Effector memory CD8-positive, alpha-beta T cell (primary cell): ENCODE data around the gene ATP6V0B.

ENCODE experiments used
- ATAC-seq: fragments of 150-1000 bp; cut with Tn5 transposase; replicated peaks from 2 replicates; pipeline ENCODE4 v1.10.0; 2021; ENCODE audit warnings: mild to moderate bottlenecking, moderate library complexity
- DNase-seq, 3 experiments: peaks; one replicate each; pipeline ENCODE4 v3.0.0; 2021
- H3K27ac Mint-ChIP-seq, 2 donors: one replicate each; pipeline ENCODE4 v1.8.0; 2022; ENCODE audit warnings: mild to moderate bottlenecking in 2 of 2, mixed read lengths in 2 of 2, moderate library complexity in 2 of 2
- H3K27me3 Mint-ChIP-seq, 2 donors: one replicate each; pipeline ENCODE4 v1.8.0; 2022; ENCODE audit warnings: mixed read lengths in 2 of 2
- H3K36me3 Mint-ChIP-seq: one replicate; pipeline ENCODE4 v1.8.0; 2022; ENCODE audit warnings: mild to moderate bottlenecking, moderate library complexity, mixed read lengths; ENCODE audit not compliant: insufficient read depth
- H3K4me1 Mint-ChIP-seq, 2 donors: one replicate each; pipeline ENCODE4 v1.8.0; 2022; ENCODE audit warnings: low read depth in 2 of 2, mixed read lengths in 2 of 2
- H3K4me3 Mint-ChIP-seq, 2 donors: one replicate each; pipeline ENCODE4 v1.8.0; 2022; ENCODE audit warnings: mild to moderate bottlenecking in 2 of 2, mixed read lengths in 2 of 2, moderate library complexity in 2 of 2
- H3K9me3 Mint-ChIP-seq, 2 donors: one replicate each; pipeline ENCODE4 v1.8.0; 2022; ENCODE audit warnings: mixed read lengths in 2 of 2

ATP6V0B gene

GRCh38 chr1:43951021-43951985 lies 23.5 kb upstream of the ATP6V0B start:
- no peaks in the 10 kb centered on the region for H3K27me3 Mint-ChIP-seq
- peaks cover 3% of the 10 kb centered on the region for H3K36me3 Mint-ChIP-seq
- H3K4me1 Mint-ChIP-seq: peaks cover 26 to 49% of the 10 kb centered on the region in 2 donors
- DNase-seq (no peak), ATAC-seq (no peak)
- H3K4me3 Mint-ChIP-seq: no peak overlapping the region
- H3K27ac Mint-ChIP-seq: no peak overlapping the region
- no peaks in the 10 kb centered on the region for H3K9me3 Mint-ChIP-seq

GRCh38 chr1:43952731-43953346 lies 21.9 kb upstream of the ATP6V0B start:
- no peaks in the 10 kb centered on the region for H3K9me3 Mint-ChIP-seq
- no peak for DNase-seq
- H3K36me3 Mint-ChIP-seq: peaks cover 3% of the 10 kb centered on the region
- ATAC-seq: no peak
- H3K27ac Mint-ChIP-seq: no peak overlapping the region
- H3K4me1 Mint-ChIP-seq: peaks cover 20 to 36% of the 10 kb centered on the region in 2 donors
- no peak overlapping the region for H3K4me3 Mint-ChIP-seq
- H3K27me3 Mint-ChIP-seq: no peaks in the 10 kb centered on the region

GRCh38 chr1:43953361-43953760 lies 21.4 kb upstream of the ATP6V0B start:
- Mint-ChIP-seq H3K36me3 (peaks cover 3% of the 10 kb centered on the region), H3K9me3 (no peaks in the 10 kb centered on the region), H3K4me1 (peaks cover 17 to 31% of the 10 kb centered on the region in 2 donors), H3K27ac (no peak overlapping the region), H3K27me3 (no peaks in the 10 kb centered on the region), H3K4me3 (no peak overlapping the region)
- DNase-seq (no peak), ATAC-seq (no peak)

- peaks cover 3% of the 10 kb centered on the region for H3K36me3 Mint-ChIP-seq
- H3K27ac Mint-ChIP-seq: peak overlapping the region in 1 of 2 donors; percentile 30
- no peaks in the 10 kb centered on the region for H3K9me3 Mint-ChIP-seq
- H3K4me3 Mint-ChIP-seq: no peak overlapping the region
- ATAC-seq: no peak
- no peak for DNase-seq
- H3K27me3 Mint-ChIP-seq: no peaks in the 10 kb centered on the region
- peaks cover 11 to 26% of the 10 kb centered on the region in 2 donors for H3K4me1 Mint-ChIP-seq
Observed at GRCh38 chr1:43954036-43954435, 20.7 kb upstream of the ATP6V0B start.

GRCh38 chr1:43956234-43956633 lies 18.5 kb upstream of the ATP6V0B start:
- H3K36me3 Mint-ChIP-seq: peaks cover 3% of the 10 kb centered on the region
- no peaks in the 10 kb centered on the region for H3K9me3 Mint-ChIP-seq
- H3K27ac Mint-ChIP-seq: no peak overlapping the region
- H3K27me3 Mint-ChIP-seq: no peaks in the 10 kb centered on the region
- ATAC-seq: no peak
- no peak overlapping the region for H3K4me3 Mint-ChIP-seq
- DNase-seq: no peak
- H3K4me1 Mint-ChIP-seq: peaks cover 4 to 10% of the 10 kb centered on the region in 2 donors

- Mint-ChIP-seq H3K4me3 (no peak overlapping the region), H3K27ac (no peak overlapping the region), H3K9me3 (no peaks in the 10 kb centered on the region), H3K4me1 (peaks cover 4 to 7% of the 10 kb centered on the region in 2 donors), H3K27me3 (no peaks in the 10 kb centered on the region), H3K36me3 (peaks cover 3% of the 10 kb centered on the region)
- ATAC-seq (no peak), DNase-seq (no peak)
Observed at GRCh38 chr1:43957407-43958040, 17.2 kb upstream of the ATP6V0B start.

GRCh38 chr1:43958351-43959255 lies 16.2 kb upstream of the ATP6V0B start:
- peaks cover 3% of the 10 kb centered on the region for H3K36me3 Mint-ChIP-seq
- ATAC-seq (no peak), DNase-seq (no peak)
- H3K4me1 Mint-ChIP-seq: peaks cover 4 to 7% of the 10 kb centered on the region in 2 donors
- H3K4me3 Mint-ChIP-seq: no peak overlapping the region
- no peak overlapping the region for H3K27ac Mint-ChIP-seq
- H3K27me3 Mint-ChIP-seq: no peaks in the 10 kb centered on the region
- H3K9me3 Mint-ChIP-seq: no peaks in the 10 kb centered on the region

GRCh38 chr1:43960798-43961197 lies 14.0 kb upstream of the ATP6V0B start:
- no peak overlapping the region for H3K4me3 Mint-ChIP-seq
- H3K27ac Mint-ChIP-seq: no peak overlapping the region
- peaks cover 3% of the 10 kb centered on the region for H3K36me3 Mint-ChIP-seq
- no peaks in the 10 kb centered on the region for H3K27me3 Mint-ChIP-seq
- H3K4me1 Mint-ChIP-seq: no peaks in the 10 kb centered on the region
- ATAC-seq: no peak
- DNase-seq: no peak
- no peaks in the 10 kb centered on the region for H3K9me3 Mint-ChIP-seq

GRCh38 chr1:43961692-43962091 lies 13.1 kb upstream of the ATP6V0B start:
- Mint-ChIP-seq H3K4me1 (no peaks in the 10 kb centered on the region), H3K27me3 (no peaks in the 10 kb centered on the region), H3K9me3 (no peaks in the 10 kb centered on the region), H3K27ac (no peak overlapping the region), H3K36me3 (peaks cover 3% of the 10 kb centered on the region), H3K4me3 (no peak overlapping the region)
- ATAC-seq (no peak), DNase-seq (no peak)

- H3K4me3 Mint-ChIP-seq: no peak overlapping the region
- H3K27me3 Mint-ChIP-seq: no peaks in the 10 kb centered on the region
- H3K27ac Mint-ChIP-seq: no peak overlapping the region
- ATAC-seq (no peak), DNase-seq (no peak)
- H3K36me3 Mint-ChIP-seq: peaks cover 3% of the 10 kb centered on the region
- H3K9me3 Mint-ChIP-seq: no peaks in the 10 kb centered on the region
- H3K4me1 Mint-ChIP-seq: no peaks in the 10 kb centered on the region
Observed at GRCh38 chr1:43962324-43962723, 12.4 kb upstream of the ATP6V0B start.

GRCh38 chr1:43963006-43963405 lies 11.8 kb upstream of the ATP6V0B start:
- H3K4me3 Mint-ChIP-seq: no peak overlapping the region
- no peaks in the 10 kb centered on the region for H3K4me1 Mint-ChIP-seq
- H3K27ac Mint-ChIP-seq: no peak overlapping the region
- no peaks in the 10 kb centered on the region for H3K9me3 Mint-ChIP-seq
- DNase-seq (no peak), ATAC-seq (no peak)
- peaks cover 3% of the 10 kb centered on the region for H3K36me3 Mint-ChIP-seq
- no peaks in the 10 kb centered on the region for H3K27me3 Mint-ChIP-seq

GRCh38 chr1:43963890-43964289 lies 10.9 kb upstream of the ATP6V0B start:
- no peak overlapping the region for H3K4me3 Mint-ChIP-seq
- no peaks in the 10 kb centered on the region for H3K4me1 Mint-ChIP-seq
- ATAC-seq: no peak
- no peak overlapping the region for H3K27ac Mint-ChIP-seq
- H3K27me3 Mint-ChIP-seq: no peaks in the 10 kb centered on the region
- H3K9me3 Mint-ChIP-seq: no peaks in the 10 kb centered on the region
- peaks cover 3% of the 10 kb centered on the region for H3K36me3 Mint-ChIP-seq
- DNase-seq: no peak

GRCh38 chr1:43965316-43965715 lies 9.4 kb upstream of the ATP6V0B start:
- Mint-ChIP-seq H3K9me3 (no peaks in the 10 kb centered on the region), H3K27me3 (no peaks in the 10 kb centered on the region), H3K27ac (no peak overlapping the region), H3K4me1 (peaks cover 11 to 12% of the 10 kb centered on the region in 2 donors), H3K36me3 (peaks cover 3% of the 10 kb centered on the region), H3K4me3 (no peak overlapping the region)
- ATAC-seq (no peak), DNase-seq (no peak)
